Thymus (tissue), 11 donors: ENCODE results near the gene HAPLN3. TPM values are rescaled to one million over a fixed set of nuclear protein-coding genes. Genes with fewer than 3 reads are reported as not detected.

Experiments used
- DNase-seq, 9 donors: peaks; one replicate each; pipeline ENCODE4 v3.0.0-alpha.2; 2013; ENCODE audit warnings: low spot score in 9 of 9, low read depth in 6 of 9, missing footprints in 1 of 9
- H3K27ac ChIP-seq, 2 donors: one replicate each; pipeline ENCODE4 v1.5.1; 2013; ENCODE audit warnings: control low read depth in 1 of 2, low read depth in 1 of 2, low read length in 1 of 2, mild to moderate bottlenecking in 1 of 2, moderate library complexity in 1 of 2
- H3K27me3 ChIP-seq, 2 donors: one replicate each; pipeline ENCODE4 v1.5.1; 2013; ENCODE audit warnings: low read length in 1 of 2; ENCODE audit not compliant: control insufficient read depth in 2 of 2, insufficient read depth in 1 of 2
- H3K36me3 ChIP-seq, 2 donors: one replicate each; pipeline ENCODE4 v1.5.1; 2013; ENCODE audit warnings: low read length in 1 of 2, mild to moderate bottlenecking in 1 of 2, moderate library complexity in 1 of 2; ENCODE audit not compliant: control insufficient read depth in 2 of 2, insufficient read depth in 2 of 2
- H3K4me1 ChIP-seq, 2 donors: one replicate each; pipeline ENCODE4 v1.5.1; 2013; ENCODE audit warnings: low read length in 2 of 2; ENCODE audit not compliant: control insufficient read depth in 2 of 2, insufficient read depth in 2 of 2
- H3K4me3 ChIP-seq, 2 donors: one replicate each; pipeline ENCODE4 v1.5.1; 2013; ENCODE audit warnings: low read length in 2 of 2, control low read depth in 1 of 2, mild to moderate bottlenecking in 1 of 2
- H3K9me3 ChIP-seq, 2 donors: one replicate each; pipeline ENCODE4 v1.5.1; 2013; ENCODE audit warnings: low read length in 1 of 2, mild to moderate bottlenecking in 1 of 2; ENCODE audit not compliant: control insufficient read depth in 2 of 2, insufficient read depth in 1 of 2
- WGBS: extraction: QIAGEN DNeasy Blood & Tissue Kit; methylation state at CpG from one replicate; pipeline ENCODE4 v1.1.7; 2013; 5-methylcytosine and 5-hydroxymethylcytosine counted together
- polyA plus RNA-seq: library from polyadenylated mRNA; stranded (reverse); fragments of 200-250 nt; gene quantifications from one replicate; pipeline ENCODE4 v1.2.3, GENCODE V29; 2013
- total RNA-seq: library from RNA; stranded (reverse); fragments of 120-200 nt; gene quantifications from one replicate; pipeline ENCODE4 v1.2.4, GENCODE V29; 2013
- donor health status: healthy.

The HAPLN3 gene
- total and polyA plus RNA-seq, 2 donors = 17.3 to 20.1 TPM

DNA sequence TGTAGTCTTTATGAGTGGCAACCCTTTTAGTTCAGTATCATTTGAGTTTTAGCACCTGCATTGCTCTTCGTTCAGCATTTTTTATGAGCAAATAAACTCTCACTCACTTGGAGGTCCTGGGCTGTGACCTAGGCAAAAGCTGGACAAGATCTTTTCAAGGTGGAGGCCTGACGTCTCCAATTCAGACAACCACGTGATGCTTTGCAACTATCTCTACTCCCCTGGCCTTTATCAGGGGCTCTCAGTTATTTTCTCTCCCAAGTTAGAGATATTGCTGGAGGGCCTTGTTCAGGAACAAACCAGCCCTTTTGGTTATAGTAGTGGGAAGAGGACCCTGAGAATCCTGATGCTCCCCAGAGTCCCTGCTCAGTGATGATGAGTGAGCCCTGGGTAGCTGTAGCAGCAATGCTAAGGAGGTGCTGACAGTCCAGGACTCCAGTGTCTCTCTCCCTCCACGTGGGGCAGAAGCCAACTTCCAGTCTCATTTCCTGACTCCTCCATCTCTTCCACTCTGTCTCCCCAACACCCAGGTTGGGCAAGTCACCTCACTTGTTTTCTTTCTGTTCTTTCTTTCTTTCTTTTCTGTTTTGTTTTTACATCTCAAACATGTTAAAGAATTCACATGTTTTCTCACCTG lies 30.4 kb downstream of the HAPLN3 start:
- H3K27me3 ChIP-seq = no peaks in the 10 kb centered on the region
- no peak for DNase-seq
- no peaks in the 10 kb centered on the region for H3K4me1 ChIP-seq
- 82% methylated on average over 4 of the region's 4 CpGs for WGBS
- no peaks in the 10 kb centered on the region for H3K36me3 ChIP-seq
- no peaks in the 10 kb centered on the region for H3K9me3 ChIP-seq
- H3K4me3 ChIP-seq = no peak overlapping the region
- H3K27ac ChIP-seq = no peak overlapping the region

DNA sequence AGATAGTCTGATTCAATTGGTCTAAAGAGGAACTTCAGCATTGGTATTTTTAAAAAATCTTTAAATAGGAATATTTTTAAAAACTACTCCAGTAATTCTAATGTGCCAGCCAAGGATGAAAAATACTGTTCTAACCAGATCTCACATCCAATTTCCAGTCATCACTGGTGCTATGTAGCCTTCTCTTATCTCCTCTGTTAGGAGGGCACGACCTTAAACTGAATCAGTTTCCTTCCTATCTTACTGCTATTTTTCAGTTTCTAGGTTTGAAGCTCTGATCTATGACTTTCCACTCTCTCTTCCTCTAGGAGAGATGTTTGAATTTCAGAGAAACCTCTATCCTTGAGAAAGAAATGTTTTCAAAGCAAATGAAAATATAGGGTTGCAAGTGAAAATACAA lies 31.9 kb downstream of the HAPLN3 start:
- H3K4me1 ChIP-seq = no peaks in the 10 kb centered on the region
- WGBS = 57% methylated on average over 1 of the region's 1 CpG
- no peak overlapping the region for H3K4me3 ChIP-seq
- no peaks in the 10 kb centered on the region for H3K27me3 ChIP-seq
- H3K27ac ChIP-seq = no peak overlapping the region
- no peaks in the 10 kb centered on the region for H3K9me3 ChIP-seq
- no peak for DNase-seq
- no peaks in the 10 kb centered on the region for H3K36me3 ChIP-seq

DNA sequence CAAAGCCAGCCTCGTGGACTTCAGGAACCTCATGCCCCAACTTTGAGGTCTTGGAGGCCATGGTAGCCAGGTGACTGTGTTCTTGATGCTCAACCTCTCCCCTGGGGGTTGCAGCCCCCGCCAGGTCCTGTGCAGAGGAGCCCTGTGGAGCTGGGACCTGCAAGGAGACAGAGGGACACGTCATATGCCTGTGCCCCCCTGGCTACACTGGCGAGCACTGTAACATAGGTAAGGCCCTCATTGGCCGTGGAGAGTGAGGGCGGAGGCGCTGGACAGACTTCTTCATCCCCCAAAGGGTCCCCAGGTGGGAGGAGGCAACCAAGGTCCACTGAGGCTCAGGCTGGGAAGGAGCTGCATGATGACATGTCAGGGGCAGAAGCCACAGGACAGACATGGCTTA lies 35.1 kb downstream of the HAPLN3 start:
- Histone ChIP-seq H3K4me3 (no peak overlapping the region), H3K27me3 (no peaks in the 10 kb centered on the region), H3K36me3 (no peaks in the 10 kb centered on the region), H3K27ac (no peak overlapping the region), H3K4me1 (no peaks in the 10 kb centered on the region), H3K9me3 (peaks cover 0 to 1% of the 10 kb centered on the region in 2 donors)
- WGBS = 88% methylated on average over 7 of the region's 7 CpGs
- no peak for DNase-seq

DNA sequence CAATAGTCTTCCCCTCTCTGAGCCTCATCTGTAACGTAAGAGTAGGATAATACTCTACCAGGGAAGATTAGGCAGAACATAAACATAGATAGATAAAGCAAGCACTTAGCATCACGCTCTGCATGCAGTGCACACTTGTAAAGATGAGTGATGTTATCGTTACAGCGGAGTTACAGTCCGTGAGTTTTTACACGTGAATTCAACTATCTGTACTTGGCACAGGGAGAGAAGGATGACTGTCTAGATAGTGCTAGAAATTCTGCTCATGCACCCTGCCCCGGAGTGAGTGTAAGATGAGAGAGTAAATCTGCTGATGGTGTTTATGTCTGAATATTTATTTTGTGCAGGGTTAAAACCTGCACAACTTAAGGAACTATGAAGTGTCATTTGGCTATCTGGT lies 35.8 kb downstream of the HAPLN3 start:
- no peak overlapping the region for H3K27ac ChIP-seq
- peaks cover 3 to 8% of the 10 kb centered on the region in 2 donors for H3K9me3 ChIP-seq
- no peaks in the 10 kb centered on the region for H3K36me3 ChIP-seq
- no peaks in the 10 kb centered on the region for H3K4me1 ChIP-seq
- WGBS = 77% methylated on average over 7 of the region's 7 CpGs
- no peak overlapping the region for H3K4me3 ChIP-seq
- no peak for DNase-seq
- H3K27me3 ChIP-seq = no peaks in the 10 kb centered on the region

DNA sequence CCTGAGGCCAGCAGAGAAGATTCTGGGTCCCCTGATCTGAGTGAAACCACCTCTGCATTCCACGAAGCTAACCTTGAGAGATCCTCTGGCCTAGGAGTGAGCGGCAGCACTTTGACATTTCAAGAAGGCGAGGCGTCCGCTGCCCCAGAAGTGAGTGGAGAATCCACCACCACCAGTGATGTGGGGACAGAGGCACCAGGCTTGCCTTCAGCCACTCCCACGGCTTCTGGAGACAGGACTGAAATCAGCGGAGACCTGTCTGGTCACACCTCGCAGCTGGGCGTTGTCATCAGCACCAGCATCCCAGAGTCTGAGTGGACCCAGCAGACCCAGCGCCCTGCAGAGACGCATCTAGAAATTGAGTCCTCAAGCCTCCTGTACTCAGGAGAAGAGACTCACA lies 36.4 kb downstream of the HAPLN3 start:
- Histone ChIP-seq H3K36me3 (no peaks in the 10 kb centered on the region), H3K27ac (no peak overlapping the region), H3K9me3 (peaks cover 3 to 8% of the 10 kb centered on the region in 2 donors), H3K4me3 (no peak overlapping the region), H3K27me3 (no peaks in the 10 kb centered on the region), H3K4me1 (no peaks in the 10 kb centered on the region)
- no peak for DNase-seq
- 95% methylated on average over 11 of the region's 11 CpGs for WGBS

DNA sequence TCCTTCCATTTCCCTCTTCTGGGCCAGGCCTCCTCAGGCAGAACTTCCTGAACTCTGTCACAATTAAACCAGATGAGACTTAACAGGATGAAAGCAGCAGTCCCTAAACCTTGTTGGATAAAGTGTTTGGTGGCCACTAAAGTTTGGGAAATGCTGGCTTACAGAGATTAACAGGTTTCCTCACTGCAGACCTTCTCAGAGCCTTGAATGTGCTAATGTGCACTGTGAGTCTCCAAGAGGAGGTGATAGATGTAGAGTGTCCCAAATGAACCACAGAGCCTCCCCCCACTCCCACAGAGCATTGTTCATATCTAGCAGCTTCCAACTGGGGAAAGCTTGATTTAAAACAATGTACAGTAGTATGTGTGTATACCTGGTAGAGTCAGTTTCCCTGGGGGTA lies 42.9 kb downstream of the HAPLN3 start:
- Histone ChIP-seq H3K4me3 (no peak overlapping the region), H3K27me3 (no peaks in the 10 kb centered on the region), H3K4me1 (no peaks in the 10 kb centered on the region), H3K27ac (no peak overlapping the region), H3K9me3 (peaks cover 3 to 8% of the 10 kb centered on the region in 2 donors), H3K36me3 (no peaks in the 10 kb centered on the region)
- DNase-seq = no peak

DNA sequence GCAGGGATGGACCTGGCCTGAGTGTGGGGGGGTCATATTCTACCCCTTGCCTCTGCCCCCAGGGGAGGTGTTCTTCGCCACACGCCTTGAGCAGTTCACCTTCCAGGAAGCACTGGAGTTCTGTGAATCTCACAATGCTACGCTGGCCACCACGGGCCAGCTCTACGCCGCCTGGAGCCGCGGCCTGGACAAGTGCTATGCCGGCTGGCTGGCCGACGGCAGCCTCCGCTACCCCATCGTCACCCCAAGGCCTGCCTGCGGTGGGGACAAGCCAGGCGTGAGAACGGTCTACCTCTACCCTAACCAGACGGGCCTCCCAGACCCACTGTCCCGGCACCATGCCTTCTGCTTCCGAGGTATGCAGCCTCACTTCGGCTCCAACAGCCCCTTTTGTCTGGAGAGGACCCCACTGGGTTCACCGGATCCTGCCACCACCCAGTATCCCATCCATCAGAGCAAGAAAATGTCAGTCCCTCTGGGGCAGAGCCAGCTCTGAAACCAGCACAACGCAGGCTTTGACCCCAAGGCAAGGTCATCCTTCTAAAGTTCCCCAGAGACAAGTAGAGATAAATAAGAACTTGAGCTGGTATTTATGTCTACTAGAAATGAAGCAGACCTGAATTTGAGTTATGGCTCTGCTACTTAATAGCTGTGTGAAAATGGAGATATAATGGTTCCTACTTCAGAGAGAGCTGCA lies 45.8 kb downstream of the HAPLN3 start:
- H3K27me3 ChIP-seq = no peaks in the 10 kb centered on the region
- 91% methylated on average over 22 of the region's 22 CpGs for WGBS
- no peaks in the 10 kb centered on the region for H3K4me1 ChIP-seq
- no peaks in the 10 kb centered on the region for H3K36me3 ChIP-seq
- no peak for DNase-seq
- no peaks in the 10 kb centered on the region for H3K9me3 ChIP-seq
- no peak overlapping the region for H3K4me3 ChIP-seq
- no peak overlapping the region for H3K27ac ChIP-seq

DNA sequence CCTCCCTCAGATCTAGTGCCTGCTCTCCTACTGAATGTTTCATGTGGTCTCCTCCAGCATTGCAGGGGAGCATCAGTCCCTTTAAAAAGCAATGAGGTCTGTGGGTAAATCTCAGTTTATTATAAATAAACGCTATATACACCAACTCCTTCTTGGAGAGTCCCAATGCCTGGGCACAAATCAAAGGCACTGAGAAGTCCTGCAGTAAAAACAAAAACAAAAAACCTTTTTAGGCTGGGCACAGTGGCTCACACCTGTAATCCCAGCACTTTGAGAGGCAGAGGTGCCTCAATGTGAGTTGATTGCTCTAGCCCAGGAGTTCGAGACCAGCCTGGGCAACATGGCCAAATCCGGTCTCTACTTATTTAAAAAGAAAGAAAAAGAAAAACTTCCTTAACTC lies 47.1 kb downstream of the HAPLN3 start:
- Histone ChIP-seq H3K4me3 (no peak overlapping the region), H3K36me3 (no peaks in the 10 kb centered on the region), H3K4me1 (no peaks in the 10 kb centered on the region), H3K9me3 (no peaks in the 10 kb centered on the region), H3K27me3 (no peaks in the 10 kb centered on the region), H3K27ac (no peak overlapping the region)
- WGBS = 95% methylated on average over 3 of the region's 3 CpGs
- no peak for DNase-seq

DNA sequence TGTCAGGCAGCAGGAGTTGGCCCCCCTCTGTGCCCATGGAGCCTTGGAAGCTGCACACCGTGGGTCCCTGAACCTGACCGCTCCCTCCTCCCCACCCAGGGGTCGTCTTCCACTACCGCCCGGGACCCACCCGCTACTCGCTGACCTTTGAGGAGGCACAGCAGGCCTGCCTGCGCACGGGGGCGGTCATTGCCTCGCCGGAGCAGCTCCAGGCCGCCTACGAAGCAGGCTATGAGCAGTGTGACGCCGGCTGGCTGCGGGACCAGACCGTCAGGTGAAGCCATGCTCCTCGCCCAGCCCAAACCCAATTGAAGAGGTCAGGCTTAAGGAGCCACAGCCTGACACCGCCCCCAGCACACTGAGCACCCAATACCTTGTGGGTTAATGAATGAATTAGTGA lies 48.2 kb downstream of the HAPLN3 start:
- H3K36me3 ChIP-seq = no peaks in the 10 kb centered on the region
- H3K27ac ChIP-seq = no peak overlapping the region
- H3K27me3 ChIP-seq = no peaks in the 10 kb centered on the region
- no peaks in the 10 kb centered on the region for H3K9me3 ChIP-seq
- H3K4me1 ChIP-seq = no peaks in the 10 kb centered on the region
- 89% methylated on average over 20 of the region's 20 CpGs for WGBS
- no peak overlapping the region for H3K4me3 ChIP-seq
- no peak for DNase-seq
